Calu3 (cell line): ENCODE data around the gene CCZ1B. TPM values are rescaled to one million over a fixed set of nuclear protein-coding genes. Genes with fewer than 3 reads are reported as not detected.
"Not testable (repeated sequence)": the region's sequence is repeated elsewhere in the genome, so short reads cannot be mapped to it uniquely, and the experiment has no call there.

Experiments
- BruUV-seq: library from RNA; stranded (reverse); fragments of 400-500 nt; replicated peaks from 2 replicates; lab custom pipeline; 2021; lab: Mats Ljungman, UMichigan
- CTCF ChIA-PET: fragments of 300-600 bp; sonication (Branson Sonifier 250); formaldehyde crosslinking; loops from one replicate; lab custom pipeline; 2022; ENCODE audit warnings: antibody characterized with exemption; lab: Charles Lee
- DNase-seq: peaks from one replicate; pipeline ENCODE4 v3.0.0; 2022
- H3K27ac Mint-ChIP-seq: one replicate; pipeline ENCODE4 v1.8.0; 2022; ENCODE audit warnings: mixed read lengths; ENCODE audit not compliant: unreplicated experiment
- H3K27me3 Mint-ChIP-seq: one replicate; pipeline ENCODE4 v1.8.0; 2022; ENCODE audit warnings: mixed read lengths; ENCODE audit not compliant: unreplicated experiment
- H3K36me3 Mint-ChIP-seq: one replicate; pipeline ENCODE4 v1.8.0; 2022; ENCODE audit warnings: mild to moderate bottlenecking, moderate library complexity, mixed read lengths; ENCODE audit not compliant: insufficient read depth, unreplicated experiment
- H3K4me1 Mint-ChIP-seq: one replicate; pipeline ENCODE4 v1.8.0; 2022; ENCODE audit warnings: mild to moderate bottlenecking, low read depth, mixed read lengths; ENCODE audit not compliant: unreplicated experiment
- H3K4me3 Mint-ChIP-seq: one replicate; pipeline ENCODE4 v1.8.0; 2022; ENCODE audit warnings: mild to moderate bottlenecking, low read depth, moderate library complexity, mixed read lengths; ENCODE audit not compliant: unreplicated experiment
- H3K9me3 Mint-ChIP-seq: one replicate; pipeline ENCODE4 v1.8.0; 2022; ENCODE audit warnings: low read depth, mixed read lengths; ENCODE audit not compliant: unreplicated experiment
- intact Hi-C: fragments of 100-400 bp; cut with micrococcal nuclease; formaldehyde crosslinking; loops from one replicate; pipeline ENCODE4 v1.10.0; 2022; ENCODE audit not compliant: unreplicated experiment
- total RNA-seq: library from RNA; stranded (reverse); gene quantifications from 2 replicates; pipeline ENCODE4 v1.2.3, GENCODE V29; 2022

CCZ1B gene
- total RNA-seq, 1 experiment from 2014 or later, result 111 TPM

DNA sequence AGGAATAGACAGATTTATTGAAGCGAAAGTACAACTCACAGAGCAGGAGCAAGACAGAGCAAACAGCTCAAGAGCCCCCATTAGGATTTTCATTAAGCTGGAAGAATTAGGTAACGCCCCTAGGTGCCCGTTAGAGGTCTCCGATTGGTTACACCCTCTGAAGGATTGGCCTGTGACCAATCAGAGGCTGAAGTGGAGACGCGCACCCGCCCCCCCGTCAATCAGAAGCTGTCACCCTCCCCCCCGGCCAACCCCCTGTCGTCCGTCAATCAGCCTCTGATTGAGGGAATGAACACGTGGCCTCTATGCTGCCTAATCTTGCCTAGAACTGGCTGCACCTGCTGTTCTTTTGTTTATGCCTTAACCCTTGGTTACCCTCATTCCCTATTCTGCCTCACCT, 1.1 kb upstream of the CCZ1B start:
- H3K27ac Mint-ChIP-seq, BruUV-seq, H3K9me3 Mint-ChIP-seq, intact Hi-C loops, DNase-seq, H3K4me3 Mint-ChIP-seq, H3K4me1 Mint-ChIP-seq, CTCF ChIA-PET: not testable (repeated sequence)
- H3K36me3 Mint-ChIP-seq, result peaks cover 28% of the 10 kb centered on the region
- peaks cover 19% of the 10 kb centered on the region for H3K27me3 Mint-ChIP-seq

DNA sequence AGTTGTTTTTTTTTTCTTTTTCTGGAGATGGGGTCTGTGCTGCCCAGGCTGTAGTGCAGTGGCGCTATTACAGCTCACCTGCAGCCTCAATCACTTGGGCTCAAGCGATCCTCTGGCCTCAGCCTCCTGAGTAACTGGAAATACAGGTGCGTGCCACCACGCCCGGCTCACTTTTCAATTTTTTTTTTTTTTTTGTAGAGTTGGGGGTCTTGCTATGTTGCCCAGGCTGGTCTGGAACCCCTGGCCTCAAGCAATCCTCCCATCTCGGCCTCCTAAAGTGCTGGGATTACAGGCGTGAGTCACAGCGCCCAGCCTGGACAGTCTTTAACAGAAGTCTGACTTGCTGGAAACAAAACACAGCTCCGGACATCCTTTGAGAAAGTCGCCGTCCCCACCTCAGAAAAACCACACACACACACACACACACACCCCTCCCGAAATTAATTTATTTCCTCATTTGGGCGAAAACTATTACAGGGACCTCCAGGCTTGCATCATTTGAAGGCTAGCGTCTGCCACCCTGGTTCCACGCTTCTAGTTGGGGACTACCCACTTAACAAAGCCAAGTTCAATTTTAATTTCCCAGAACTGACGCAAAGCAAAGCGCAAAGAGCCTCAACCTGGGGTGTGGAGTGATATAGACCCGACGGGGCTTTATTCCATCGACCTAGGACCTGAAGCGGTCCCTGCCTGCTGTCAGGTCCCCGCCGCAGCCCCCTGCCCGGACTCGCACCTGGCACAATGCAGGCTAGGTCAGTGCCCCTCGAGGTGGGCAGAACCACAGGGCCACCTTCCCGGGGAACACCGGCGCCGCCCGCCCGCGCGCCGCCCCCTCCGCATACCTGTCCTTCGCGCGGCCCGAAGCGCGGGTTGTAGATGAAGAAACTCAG, 594 bp downstream of the CCZ1B start:
- H3K9me3 Mint-ChIP-seq, H3K4me1 Mint-ChIP-seq: not testable (repeated sequence)
- peak overlapping the region; percentile 79 for H3K27ac Mint-ChIP-seq

DNA sequence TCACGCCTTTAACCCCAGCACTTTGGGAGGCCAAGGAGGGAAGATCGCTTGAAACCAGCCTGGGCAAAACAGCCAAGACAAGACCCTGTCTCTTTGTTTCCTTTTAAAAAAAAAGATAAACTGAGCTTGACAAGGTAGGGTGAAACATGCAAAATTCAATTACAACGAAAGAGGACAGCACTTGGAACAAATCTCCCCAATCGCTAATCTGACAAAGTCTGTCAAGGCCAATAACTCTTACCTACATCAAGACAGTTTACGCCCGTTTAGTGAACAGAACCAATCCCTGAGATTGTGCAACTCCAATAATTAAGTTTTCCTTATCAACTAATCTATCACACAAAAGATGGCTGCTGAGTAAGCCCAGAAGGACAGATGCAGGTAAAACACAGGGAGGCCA, 4.5 kb downstream of the CCZ1B start:
- BruUV-seq, H3K27ac Mint-ChIP-seq: not testable (repeated sequence)
- CTCF ChIA-PET, result interaction anchor here (0.6 kb wide), 1 partner anchor 918 kb away, joined by 6 read pairs; no protein-coding TSS in a partner anchor

More for the DNA sequence above, 594 bp downstream of the CCZ1B start:
- Mint-ChIP-seq H3K4me3 (peak overlapping the region; percentile 83), H3K36me3 (peaks cover 41% of the 10 kb centered on the region), H3K27me3 (peaks cover 10% of the 10 kb centered on the region)
- intact Hi-C loops, CTCF ChIA-PET: not testable (repeated sequence)
- BruUV-seq, result TSS peak; percentile 44
- peak; percentile 31 for DNase-seq

DNA sequence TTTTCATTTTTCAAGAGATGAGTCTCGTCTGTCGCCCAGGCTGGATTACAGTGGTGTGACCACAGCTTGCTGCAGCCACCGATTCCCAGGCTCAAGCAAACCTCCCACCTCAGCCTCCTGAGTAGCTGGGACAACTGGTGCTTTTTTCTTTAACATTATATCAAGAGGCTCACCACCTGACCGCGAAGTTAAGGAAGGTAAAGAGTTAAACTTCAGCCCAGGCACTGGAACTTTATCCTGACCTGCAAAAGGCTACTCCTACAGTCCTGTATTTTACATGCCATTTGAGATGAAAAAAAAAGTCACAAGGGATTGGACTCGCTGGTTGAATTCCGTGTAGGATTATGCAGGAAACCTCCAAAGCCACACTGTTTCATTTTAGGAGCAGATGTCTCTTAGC, 10.6 kb downstream of the CCZ1B start:
- peaks cover 18% of the 10 kb centered on the region for H3K36me3 Mint-ChIP-seq
- CTCF ChIA-PET, result not testable (repeated sequence)

More for the DNA sequence above, 4.5 kb downstream of the CCZ1B start:
- H3K4me1 Mint-ChIP-seq, H3K9me3 Mint-ChIP-seq, H3K4me3 Mint-ChIP-seq, DNase-seq, intact Hi-C loops, H3K27me3 Mint-ChIP-seq: not testable (repeated sequence)
- peaks cover 41% of the 10 kb centered on the region for H3K36me3 Mint-ChIP-seq

DNA sequence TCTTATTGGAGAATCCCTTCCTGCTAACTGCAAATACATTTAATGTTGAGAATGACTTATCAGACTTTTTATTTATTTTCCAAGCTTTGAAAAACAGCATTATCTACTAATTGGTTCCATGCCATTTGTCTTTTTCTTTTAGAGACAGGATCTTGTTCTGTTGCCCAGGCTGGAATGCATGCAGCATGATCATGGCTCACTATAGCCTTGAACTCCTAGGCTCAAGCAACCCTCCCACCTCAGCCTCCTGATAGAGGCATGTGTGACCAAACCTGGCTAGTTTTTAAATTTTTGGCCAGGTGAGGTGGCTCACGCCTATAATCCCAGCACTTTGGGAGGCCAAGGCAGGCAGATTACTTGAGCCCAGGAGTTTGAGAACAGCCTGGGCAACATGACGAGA, 13.1 kb downstream of the CCZ1B start:
- peaks cover 25% of the 10 kb centered on the region for H3K36me3 Mint-ChIP-seq
- H3K4me1 Mint-ChIP-seq, CTCF ChIA-PET, DNase-seq, H3K27ac Mint-ChIP-seq, BruUV-seq, H3K27me3 Mint-ChIP-seq, intact Hi-C loops, H3K4me3 Mint-ChIP-seq, H3K9me3 Mint-ChIP-seq: not testable (repeated sequence)

More for the DNA sequence above, 10.6 kb downstream of the CCZ1B start:
- H3K4me1 Mint-ChIP-seq, DNase-seq, H3K27me3 Mint-ChIP-seq, H3K4me3 Mint-ChIP-seq, BruUV-seq, H3K9me3 Mint-ChIP-seq, H3K27ac Mint-ChIP-seq, intact Hi-C loops: not testable (repeated sequence)

DNA sequence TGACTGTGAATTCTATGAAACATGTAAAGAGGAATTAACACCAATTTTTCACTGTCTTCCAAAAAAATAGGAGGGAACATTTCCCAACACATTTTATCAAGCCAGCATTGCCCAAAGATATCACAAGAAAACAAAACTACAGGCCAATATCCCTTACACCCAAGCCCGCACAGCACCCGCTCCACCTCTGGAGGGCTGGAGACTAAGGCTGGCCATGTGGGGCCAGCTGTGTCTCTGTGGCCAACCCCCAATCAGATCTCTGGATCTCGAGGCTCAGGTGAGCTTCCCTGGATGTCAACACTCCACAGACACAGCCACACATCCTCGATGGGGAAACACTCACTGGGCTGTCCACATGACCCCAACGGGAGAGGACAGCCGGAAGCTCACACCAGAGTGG, 18.1 kb downstream of the CCZ1B start:
- H3K4me1 Mint-ChIP-seq, BruUV-seq, H3K27me3 Mint-ChIP-seq, H3K9me3 Mint-ChIP-seq, intact Hi-C loops, DNase-seq, CTCF ChIA-PET, H3K27ac Mint-ChIP-seq, H3K4me3 Mint-ChIP-seq: not testable (repeated sequence)
- peaks cover 12% of the 10 kb centered on the region for H3K36me3 Mint-ChIP-seq

DNA sequence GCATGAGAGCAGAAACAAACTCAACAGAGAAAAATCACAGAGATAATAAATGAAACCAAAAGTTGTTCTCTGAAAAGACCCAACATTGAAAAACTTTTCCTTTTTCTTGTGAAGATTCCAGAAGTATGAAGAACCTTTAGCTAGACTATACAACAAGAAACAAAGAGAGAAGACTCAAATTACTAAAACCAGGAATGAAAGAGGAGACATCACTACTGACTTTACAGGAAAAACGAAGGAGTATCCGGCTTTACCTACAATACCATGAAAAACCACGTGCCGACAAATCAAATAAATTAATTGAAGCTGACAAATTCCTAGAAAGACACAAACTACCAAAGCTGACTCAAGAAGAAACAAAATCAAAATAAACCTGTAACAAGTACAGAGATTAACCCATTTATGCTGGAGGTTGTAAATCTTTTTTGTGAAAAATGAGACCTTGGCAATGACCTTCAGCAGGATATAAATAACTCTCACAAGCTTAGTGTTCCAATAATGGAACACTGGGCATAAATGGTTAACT, 18.6 kb downstream of the CCZ1B start:
- H3K4me1 Mint-ChIP-seq, H3K9me3 Mint-ChIP-seq, H3K27ac Mint-ChIP-seq, H3K27me3 Mint-ChIP-seq, BruUV-seq, CTCF ChIA-PET, H3K4me3 Mint-ChIP-seq, DNase-seq, intact Hi-C loops: not testable (repeated sequence)
- H3K36me3 Mint-ChIP-seq, result peaks cover 11% of the 10 kb centered on the region

DNA sequence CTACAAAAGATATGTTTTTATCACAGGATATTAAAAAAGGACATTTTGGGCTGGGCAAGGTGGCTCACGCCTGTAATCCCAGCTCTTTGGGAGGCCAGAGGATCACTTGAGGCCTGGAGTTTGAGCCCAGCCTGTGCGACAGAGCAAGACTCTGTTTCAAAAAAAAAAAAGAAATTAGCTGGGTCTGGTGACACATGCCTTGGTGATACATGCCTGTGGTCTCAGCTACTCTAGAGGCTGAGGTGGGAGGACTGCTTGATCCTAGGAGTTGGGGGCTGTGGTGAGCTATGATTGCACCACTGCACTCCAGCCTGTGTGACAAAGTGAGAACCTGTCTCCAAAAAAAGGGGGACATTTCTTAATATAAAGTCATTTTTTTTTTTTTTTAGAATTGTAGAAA, 25.7 kb downstream of the CCZ1B start:
- H3K9me3 Mint-ChIP-seq, H3K27me3 Mint-ChIP-seq, BruUV-seq, CTCF ChIA-PET, H3K4me3 Mint-ChIP-seq, H3K27ac Mint-ChIP-seq, intact Hi-C loops, DNase-seq, H3K4me1 Mint-ChIP-seq: not testable (repeated sequence)
- peaks cover 11% of the 10 kb centered on the region for H3K36me3 Mint-ChIP-seq

DNA sequence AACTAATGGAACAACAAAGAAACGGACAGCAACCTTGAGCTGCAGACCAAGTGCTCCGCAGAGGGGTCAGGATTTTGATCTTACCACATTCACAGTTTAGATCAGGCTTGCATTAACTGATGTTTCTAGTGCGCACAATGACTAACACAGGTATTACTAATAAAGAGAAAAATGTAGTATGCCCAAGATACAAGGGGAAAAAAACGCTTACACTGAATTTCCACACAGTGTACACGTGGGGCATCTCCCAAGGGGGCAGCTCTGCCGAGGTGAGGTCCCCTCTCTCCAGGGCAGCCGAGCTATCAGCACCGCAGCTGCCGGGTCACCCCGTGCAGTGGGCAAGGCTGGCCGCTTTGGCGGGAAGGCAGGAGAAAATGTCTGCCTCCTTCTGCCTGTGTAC, 26.2 kb downstream of the CCZ1B start:
- peaks cover 11% of the 10 kb centered on the region for H3K36me3 Mint-ChIP-seq
- H3K9me3 Mint-ChIP-seq, H3K27ac Mint-ChIP-seq, H3K4me1 Mint-ChIP-seq, intact Hi-C loops, CTCF ChIA-PET, H3K27me3 Mint-ChIP-seq, BruUV-seq, DNase-seq, H3K4me3 Mint-ChIP-seq: not testable (repeated sequence)

DNA sequence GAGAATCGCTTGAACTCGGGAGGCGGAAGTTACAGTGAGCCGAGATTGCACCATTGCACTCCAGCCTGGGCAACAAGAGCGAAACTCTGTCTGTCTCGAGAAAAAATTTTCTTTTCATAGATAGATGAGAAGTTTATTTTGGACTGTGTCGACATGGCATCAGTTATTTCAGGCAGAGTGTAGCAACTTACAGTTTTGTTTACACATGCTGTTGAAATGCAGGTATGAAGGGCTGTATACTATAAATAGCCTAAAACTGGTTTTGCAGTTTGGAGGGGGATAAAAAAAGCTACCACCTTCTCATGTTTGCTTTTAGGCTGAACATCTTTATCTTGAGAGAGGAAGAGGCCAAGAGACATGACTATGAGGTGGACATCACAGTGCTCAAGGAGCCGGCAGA, 28.0 kb downstream of the CCZ1B start:
- H3K4me3 Mint-ChIP-seq, intact Hi-C loops, H3K36me3 Mint-ChIP-seq, H3K9me3 Mint-ChIP-seq, H3K27me3 Mint-ChIP-seq, H3K4me1 Mint-ChIP-seq, H3K27ac Mint-ChIP-seq, BruUV-seq, CTCF ChIA-PET, DNase-seq: not testable (repeated sequence)
